ENCODE data around the gene TEX29.

DNA sequence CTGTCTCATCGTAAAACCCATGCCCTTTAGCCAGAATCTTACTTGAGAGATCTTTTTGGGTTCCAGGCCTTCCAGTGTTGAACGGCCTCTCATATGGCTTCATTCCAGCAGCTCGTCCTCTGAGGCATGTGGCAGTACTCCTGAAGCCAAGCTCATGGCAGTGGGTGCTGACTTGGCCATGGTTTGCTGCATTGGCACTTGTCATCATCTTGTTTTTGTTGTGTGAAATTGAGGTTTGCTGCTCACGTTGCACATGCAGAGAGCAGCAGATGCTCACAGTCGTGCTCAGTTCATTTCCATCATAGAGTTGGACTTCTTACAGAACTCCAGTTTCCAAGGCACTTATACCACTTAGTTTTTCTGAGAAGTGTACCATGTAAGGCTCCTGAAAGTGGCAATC is 14.9 kb downstream of the TEX29 start:
- TF ChIP-seq CTCF (IDR thresholded peaks at IDR 0.05) (no peak), POLR2A (IDR thresholded peaks at IDR 0.05) (no peak), EP300 (IDR thresholded peaks at IDR 0.05) (no peak)
